H1 (cell line): ENCODE results near the gene RANGRF. TPM values are rescaled to one million over a fixed set of nuclear protein-coding genes. Genes with fewer than 3 reads are reported as not detected.

Source experiments
- CTCF ChIA-PET: fragments of 300-600 bp; sonication (Branson Sonifier 250); formaldehyde crosslinking; loops from one replicate; lab custom pipeline; 2021; ENCODE audit not compliant: partially characterized antibody; lab: Charles Lee
- POLR2A ChIA-PET: fragments of 300-600 bp; sonication (Branson Sonifier 250); formaldehyde crosslinking; loops from one replicate; lab custom pipeline; 2021; ENCODE audit warnings: inconsistent platforms; ENCODE audit not compliant: partially characterized antibody; lab: Charles Lee
- DNase-seq, 2 experiments: peaks; one replicate each; pipeline versions ENCODE4 v3.0.0 to v3.0.0-alpha.2; 2010 to 2022; ENCODE audit warnings: low spot score in 2 of 2, low read depth in 1 of 2, mixed read lengths in 1 of 2
- FAIRE-seq: peaks from 2 replicates; lab custom pipeline; 2011; peaks lifted over from hg19 to GRCh38; lab: Jason Lieb, UNC
- H2AFZ ChIP-seq: 2 replicates; pipeline ENCODE4 v1.8.1; 2012; ENCODE audit warnings: low read length, inconsistent platforms
- H2AK5ac ChIP-seq: 2 replicates; pipeline ENCODE4 v1.6.1; 2013; ENCODE audit warnings: low read depth, low read length
- H2BK120ac ChIP-seq: replicated peaks from 2 replicates; pipeline ENCODE3; 2013; ENCODE audit warnings: low read depth, low read length, inconsistent platforms
- H2BK12ac ChIP-seq: 2 replicates; pipeline ENCODE4 v1.6.1; 2013; ENCODE audit warnings: low read depth, low read length
- H2BK15ac ChIP-seq: 2 replicates; pipeline ENCODE4 v1.6.1; 2013; ENCODE audit warnings: low read length
- H2BK20ac ChIP-seq: 2 replicates; pipeline ENCODE4 v1.6.1; 2013; ENCODE audit warnings: low read length
- H2BK5ac ChIP-seq: 2 replicates; pipeline ENCODE4 v1.6.1; 2013; ENCODE audit warnings: low read depth, low read length
- H3K14ac ChIP-seq: 2 replicates; pipeline ENCODE4 v1.6.1; 2013; ENCODE audit warnings: inconsistent platforms; ENCODE audit not compliant: insufficient read length
- H3K18ac ChIP-seq: 2 replicates; pipeline ENCODE4 v1.6.1; 2013; ENCODE audit warnings: low read length; ENCODE audit errors: extremely low read depth
- H3K23ac ChIP-seq: 2 replicates; pipeline ENCODE4 v1.6.1; 2013; ENCODE audit warnings: inconsistent platforms; ENCODE audit not compliant: insufficient read length
- H3K23me2 ChIP-seq: 2 replicates; pipeline ENCODE4 v1.6.1; 2013; ENCODE audit warnings: low read depth, low read length
- H3K27ac ChIP-seq: 2 replicates; pipeline ENCODE4 v1.6.1; 2011; ENCODE audit warnings: low read depth, low read length, inconsistent platforms
- H3K27me3 ChIP-seq, 4 experiments: replicated peaks in 1 of 4; 1 replicate in 1 of 4; 2 replicates in 3 of 4; pipeline versions ENCODE4 v1.6.1 to v1.8.1; 2011 to 2013; ENCODE audit warnings: low read length in 3 of 4, mild to moderate bottlenecking in 3 of 4, inconsistent platforms in 2 of 4, mixed read lengths in 2 of 4, moderate library complexity in 1 of 4; ENCODE audit not compliant: control insufficient read depth in 3 of 4, insufficient read depth in 3 of 4; ENCODE audit errors: extremely low read depth in 1 of 4
- H3K36me3 ChIP-seq, 4 experiments: 2 replicates each; pipeline versions ENCODE4 v1.6.1 to v1.8.1; 2011 to 2013; ENCODE audit warnings: mild to moderate bottlenecking in 4 of 4, low read length in 3 of 4, moderate library complexity in 2 of 4, control low read depth in 1 of 4, inconsistent platforms in 1 of 4; ENCODE audit not compliant: insufficient read depth in 4 of 4, control insufficient read depth in 2 of 4
- H3K4ac ChIP-seq: replicated peaks from 2 replicates; pipeline ENCODE3; 2013; ENCODE audit warnings: low read length, low read depth, mixed read lengths, inconsistent platforms; ENCODE audit not compliant: insufficient read length
- H3K4me1 ChIP-seq, 4 experiments: replicated peaks in 1 of 4; 1 replicate in 1 of 4; 2 replicates in 3 of 4; pipeline versions ENCODE4 v1.6.1 to v1.8.1; 2011 to 2013; ENCODE audit warnings: low read length in 3 of 4, inconsistent platforms in 2 of 4, mixed read lengths in 1 of 4; ENCODE audit not compliant: insufficient read depth in 4 of 4, control insufficient read depth in 3 of 4
- H3K4me2 ChIP-seq, 2 experiments: 2 replicates each; pipeline versions ENCODE4 v1.6.1 to v1.8.1; 2011 to 2013; ENCODE audit warnings: low read depth in 2 of 2, low read length in 2 of 2, control low read depth in 1 of 2, inconsistent platforms in 1 of 2, mild to moderate bottlenecking in 1 of 2; ENCODE audit not compliant: insufficient read depth in 1 of 2
- H3K4me3 ChIP-seq, 4 experiments: fragments of 200-600, 300-600 bp in 1 of 4; sonication (generic), shearing (Covaris generic), sonication (Bioruptor Twin) in 1 of 4; 2 replicates each; pipeline versions ENCODE4 v1.5.1 to v1.8.1; 2011 to 2016; ENCODE audit warnings: low read length in 4 of 4, low read depth in 3 of 4, control low read depth in 2 of 4, inconsistent platforms in 2 of 4, mild to moderate bottlenecking in 2 of 4, mixed read lengths in 1 of 4, moderate library complexity in 1 of 4; ENCODE audit not compliant: insufficient read depth in 2 of 4; ENCODE audit errors: extremely low read depth in 1 of 4
- H3K56ac ChIP-seq: replicated peaks from 2 replicates; pipeline ENCODE3; 2013; ENCODE audit warnings: low read depth, mild to moderate bottlenecking, mixed read lengths, low read length, inconsistent platforms; ENCODE audit not compliant: insufficient read length
- H3K79me1 ChIP-seq: 2 replicates; pipeline ENCODE4 v1.6.1; 2013; ENCODE audit warnings: low read depth, low read length, control low read depth
- H3K79me2 ChIP-seq, 2 experiments: 2 replicates each; pipeline versions ENCODE4 v1.6.1 to v1.8.1; 2012 to 2013; ENCODE audit warnings: low read length in 2 of 2, mild to moderate bottlenecking in 2 of 2, inconsistent platforms in 1 of 2; ENCODE audit not compliant: insufficient read depth in 2 of 2, control insufficient read depth in 1 of 2
- H3K9ac ChIP-seq, 4 experiments: replicated peaks in 1 of 4; 1 replicate in 1 of 4; 2 replicates in 3 of 4; pipeline versions ENCODE4 v1.6.1 to v1.8.1; 2011 to 2013; ENCODE audit warnings: low read depth in 3 of 4, low read length in 3 of 4, control low read depth in 2 of 4, mild to moderate bottlenecking in 2 of 4, moderate library complexity in 2 of 4, inconsistent platforms in 1 of 4; ENCODE audit errors: extremely low read depth in 1 of 4
- H3K9me3 ChIP-seq, 2 experiments: 2 replicates each; pipeline versions ENCODE4 v1.6.1 to v1.8.1; 2012 to 2013; ENCODE audit warnings: mild to moderate bottlenecking in 2 of 2, moderate library complexity in 2 of 2, control low read depth in 1 of 2, inconsistent platforms in 1 of 2, low read depth in 1 of 2, low read length in 1 of 2, mixed read lengths in 1 of 2; ENCODE audit not compliant: insufficient read depth in 2 of 2
- H4K20me1 ChIP-seq, 2 experiments: replicated peaks in 1 of 2; 2 replicates each; pipeline versions ENCODE3 to v1.8.1; 2011 to 2013; ENCODE audit warnings: inconsistent platforms in 2 of 2, low read length in 2 of 2, mild to moderate bottlenecking in 1 of 2; ENCODE audit not compliant: insufficient read depth in 2 of 2, control insufficient read depth in 1 of 2
- H4K5ac ChIP-seq: 2 replicates; pipeline ENCODE4 v1.6.1; 2013; ENCODE audit warnings: low read length, low read depth, mixed read lengths, inconsistent platforms; ENCODE audit not compliant: insufficient read length
- H4K8ac ChIP-seq: 2 replicates; pipeline ENCODE4 v1.8.0; 2013; ENCODE audit warnings: mild to moderate bottlenecking, moderate library complexity, low read length, inconsistent platforms; ENCODE audit not compliant: insufficient read depth; ENCODE audit errors: extremely low read depth
- H4K91ac ChIP-seq: replicated peaks from 2 replicates; pipeline ENCODE3; 2013; ENCODE audit warnings: low read length, mixed read lengths, inconsistent platforms; ENCODE audit not compliant: insufficient read length
- BCL11A ChIP-seq, 2 experiments: IDR thresholded peaks; one replicate each; pipeline ENCODE4 v1.6.1; 2011; ENCODE audit warnings: low read depth in 2 of 2, low read length in 2 of 2, mild to moderate bottlenecking in 2 of 2
- CBX8 ChIP-seq: fragments of 300-800, 300-1000 bp; sonication (generic); IDR thresholded peaks from 2 replicates; pipeline ENCODE4 v1.7.1; 2016; ENCODE audit warnings: low read depth, low read length, borderline replicate concordance
- CHD1 ChIP-seq: IDR thresholded peaks from 2 replicates; pipeline ENCODE4 v1.6.1; 2012; ENCODE audit warnings: low read depth, low read length, improper control_type of control experiment
- GTF2F1 ChIP-seq: IDR thresholded peaks from 2 replicates; pipeline ENCODE4 v1.6.1; 2012; ENCODE audit warnings: low read depth, low read length, improper control_type of control experiment, borderline replicate concordance
- RFX5 ChIP-seq: IDR thresholded peaks from 2 replicates; pipeline ENCODE4 v1.6.1; 2011; ENCODE audit warnings: low read depth, low read length, improper control_type of control experiment, borderline replicate concordance
- SIX5 ChIP-seq: IDR thresholded peaks from 2 replicates; pipeline ENCODE4 v1.6.1; 2011; ENCODE audit warnings: mild to moderate bottlenecking, low read depth, low read length
- SP4 ChIP-seq: IDR thresholded peaks from 2 replicates; pipeline ENCODE4 v1.6.1; 2012; ENCODE audit warnings: low read length, inconsistent platforms
- TBP ChIP-seq: IDR thresholded peaks from 2 replicates; pipeline ENCODE4 v1.6.1; 2011; ENCODE audit warnings: low read depth, low read length, improper control_type of control experiment
- WGBS, 2 experiments: shearing (Covaris generic) in 1 of 2; methylation state at CpG; one replicate each; pipeline versions ENCODE4 v1.1.6 to v1.1.7; 2013 to 2015; ENCODE audit warnings: low lambda C conversion rate in 2 of 2, mixed read lengths in 2 of 2, inconsistent platforms in 1 of 2, low coverage in 1 of 2, missing lambda C conversion rate in 1 of 2; ENCODE audit not compliant: insufficient replicate concordance in 2 of 2, insufficient coverage in 1 of 2, insufficient read length in 1 of 2; ENCODE audit errors: extremely low coverage in 1 of 2, missing lambda C conversion rate in 1 of 2; 5-methylcytosine and 5-hydroxymethylcytosine counted together
- polyA plus RNA-seq, 7 experiments: library from polyadenylated mRNA; depleted of rRNA in 3 of 7; stranded (reverse) in 5 of 7; unstranded in 2 of 7; fragments of >200 nt in 5 of 7; fragments of 200-250 nt in 2 of 7; gene quantifications; 1 replicate in 5 of 7; 2 replicates in 1 of 7; 4 replicates in 1 of 7; pipeline versions ENCODE4 v1.2.1 to v1.2.3, GENCODE V29; 2011 to 2013; ENCODE audit warnings: missing spikeins in 2 of 7, mixed read lengths in 2 of 7
- total RNA-seq: library from RNA; stranded (reverse); fragmentation: NEBNext Ultra II Directional; extraction: Animal tissue kit (Norgen Biotek cat#: 25700); gene quantifications from 2 replicates; pipeline ENCODE4 v1.2.1, GENCODE V29; 2021

The RANGRF gene
- total and polyA plus RNA-seq, 2 of the 8 experiments (the other 6 are each of a cell fraction or from before 2014, with no cell fraction given): 36.9 to 49.6 TPM

- Histone ChIP-seq H3K4me1 (no peaks in the 10 kb centered on the region), H3K4ac (no peak overlapping the region), H4K8ac (no peak overlapping the region), H3K79me2 (no peaks in the 10 kb centered on the region), H2BK15ac (no peak overlapping the region), H3K14ac (no peak overlapping the region), H3K79me1 (no peaks in the 10 kb centered on the region), H3K9me3 (no peaks in the 10 kb centered on the region), H2BK20ac (no peak overlapping the region), H2BK12ac (no peak overlapping the region), H3K27me3 (no peaks in the 10 kb centered on the region; a peak in 1 of 7 replicates), H3K56ac (no peak overlapping the region), H2BK120ac (no peak overlapping the region), H3K23me2 (no peaks in the 10 kb centered on the region; the same call in 1 of the 2 replicates), H4K20me1 (no peaks in the 10 kb centered on the region), H3K27ac (no peak overlapping the region), H4K91ac (no peak overlapping the region), H3K18ac (no peak overlapping the region), H3K36me3 (no peaks in the 10 kb centered on the region), H2AK5ac (no peak overlapping the region), H3K4me3 (no peak overlapping the region), H2AFZ (no peak overlapping the region; the same call in 1 of the 2 replicates), H2BK5ac (no peak overlapping the region), H3K4me2 (peak overlapping the region in 1 of 2 experiments; percentile 14; a peak in 1 of 4 replicates), H3K9ac (no peak overlapping the region), H3K23ac (no peak overlapping the region), H4K5ac (no peak overlapping the region)
- TF ChIP-seq SP4 (no peak), RFX5 (no peak), TBP (no peak), CHD1 (no peak), BCL11A (IDR thresholded peaks at IDR 0.05; ENCODE audit: low read depth in 2 of 2, low read length in 2 of 2) (no peak), CBX8 (no peak), SIX5 (no peak), GTF2F1 (no peak)
- CTCF ChIA-PET: interaction anchor here (0.6 to 3.3 kb wide), 20 partner anchors 14 to 191 kb away, joined by 3 to 21 read pairs (median 5); no protein-coding TSS in a partner anchor
- no peak for DNase-seq
- POLR2A ChIA-PET: interaction anchor here (0.6 to 2.3 kb wide), 12 partner anchors 11 to 80 kb away, joined by 3 to 11 read pairs (median 4); partner anchors contain the start of genes CTC1, KRABD2, PFAS and RANGRF
- FAIRE-seq: no peak
- WGBS, 2 experiments: 76% methylated on average over 3 of the region's 3 CpGs; no CpG with 5 or more reads in 1 of the 2 experiments
These were observed 11.8 kb downstream of the RANGRF start for GRCh38 chr17:8300226-8300625.
